Osteoblast (primary cell): Measurements from ENCODE around the gene UBE2H. TPM values are rescaled to one million over a fixed set of nuclear protein-coding genes. Genes with fewer than 3 reads are reported as not detected.

Source experiments
- DNase-seq: peaks from one replicate; pipeline ENCODE4 v3.0.0; 2011; ENCODE audit warnings: low spot score, mixed read lengths; ENCODE audit not compliant: insufficient read length; ENCODE audit errors: missing footprints
- H2AFZ ChIP-seq: 2 replicates; pipeline ENCODE4 v1.6.0; 2011; ENCODE audit warnings: mild to moderate bottlenecking, low read length
- H3K27ac ChIP-seq: 2 replicates; pipeline ENCODE4 v1.5.1; 2011; ENCODE audit warnings: mild to moderate bottlenecking, low read depth, low read length, moderate library complexity
- H3K27me3 ChIP-seq: 2 replicates; pipeline ENCODE4 v1.6.0; 2012; ENCODE audit warnings: mild to moderate bottlenecking, control low read depth, inconsistent platforms, low read length, moderate library complexity; ENCODE audit not compliant: insufficient read depth
- H3K36me3 ChIP-seq: 2 replicates; pipeline ENCODE4 v1.5.1; 2011; ENCODE audit warnings: mild to moderate bottlenecking, low read length, control low read depth, moderate library complexity; ENCODE audit not compliant: insufficient read depth
- H3K4me1 ChIP-seq: 2 replicates; pipeline ENCODE4 v1.5.1; 2011; ENCODE audit warnings: mild to moderate bottlenecking, low read length, control low read depth, moderate library complexity; ENCODE audit not compliant: insufficient read depth
- H3K4me2 ChIP-seq: 2 replicates; pipeline ENCODE4 v1.6.0; 2011; ENCODE audit warnings: mild to moderate bottlenecking, low read length; ENCODE audit not compliant: insufficient read depth
- H3K4me3 ChIP-seq: fragments of 200-600 bp; sonication (generic); 3 replicates; pipeline ENCODE4 v1.5.1; 2012; ENCODE audit warnings: mild to moderate bottlenecking, low read length, inconsistent platforms; ENCODE audit not compliant: insufficient read depth
- H3K79me2 ChIP-seq: 2 replicates; pipeline ENCODE4 v1.6.0; 2012; ENCODE audit warnings: mild to moderate bottlenecking, low read length, control low read depth, inconsistent platforms; ENCODE audit not compliant: insufficient read depth
- H3K9me3 ChIP-seq: 2 replicates; pipeline ENCODE4 v1.5.1; 2011; ENCODE audit warnings: low read depth, low read length, control low read depth
- H4K20me1 ChIP-seq: 2 replicates; pipeline ENCODE4 v1.6.0; 2012; ENCODE audit warnings: mild to moderate bottlenecking, low read length, control low read depth; ENCODE audit not compliant: insufficient read depth
- CTCF ChIP-seq: IDR thresholded peaks from 2 replicates; pipeline ENCODE4 v1.5.1; 2011; ENCODE audit warnings: mild to moderate bottlenecking, low read depth, low read length, moderate library complexity; ENCODE audit errors: extremely low read depth
- total RNA-seq: library from RNA; depleted of rRNA; stranded (reverse); fragments of >200 nt; gene quantifications from 2 replicates; pipeline ENCODE4 v1.2.3, GENCODE V29; 2012

Gene UBE2H
- total RNA-seq, result 60.1 and 61.2 TPM in 2 replicates

- DNase-seq, result peak; percentile 98
- no peak for TF ChIP-seq CTCF
- H3K4me2 ChIP-seq, result peak within 1 kb of the TSS; percentile 92
- no peaks in the 10 kb centered on the region for H3K27me3 ChIP-seq
- no peaks in the 10 kb centered on the region for H3K9me3 ChIP-seq
- peaks cover 33% of the 10 kb centered on the region for H3K4me1 ChIP-seq
- peak within 1 kb of the TSS; percentile 90 for H3K4me3 ChIP-seq
- no peaks in the 10 kb centered on the region for H3K36me3 ChIP-seq
- peak within 1 kb of the TSS; percentile 72 for H2AFZ ChIP-seq
- peaks cover 42% of the 10 kb centered on the region for H3K79me2 ChIP-seq
- peaks cover 21% of the 10 kb centered on the region for H4K20me1 ChIP-seq
- H3K27ac ChIP-seq, result peak within 1 kb of the TSS; percentile 87
Measured at GRCh38 chr7:129952653-129953560, at the start of gene UBE2H. Gene UBE2H (minus strand): TSS chr7:129952960. CDS start chr7:129952555, 405 bp downstream.

- no peak overlapping the region for H3K27ac ChIP-seq
- no peaks in the 10 kb centered on the region for H3K4me1 ChIP-seq
- peak; percentile 61 for DNase-seq
- TF ChIP-seq CTCF, result no peak
- no peaks in the 10 kb centered on the region for H4K20me1 ChIP-seq
- no peaks in the 10 kb centered on the region for H3K79me2 ChIP-seq
- no peak overlapping the region for H3K4me3 ChIP-seq
- no peaks in the 10 kb centered on the region for H3K36me3 ChIP-seq
- no peak overlapping the region for H3K4me2 ChIP-seq
- H2AFZ ChIP-seq, result no peak overlapping the region
- no peaks in the 10 kb centered on the region for H3K27me3 ChIP-seq
- H3K9me3 ChIP-seq, result no peaks in the 10 kb centered on the region
Measured at GRCh38 chr7:129998446-129998845, 45.7 kb upstream of the UBE2H start.

- H3K9me3 ChIP-seq, result no peaks in the 10 kb centered on the region
- no peak overlapping the region for H2AFZ ChIP-seq
- no peaks in the 10 kb centered on the region for H3K27me3 ChIP-seq
- H3K4me3 ChIP-seq, result no peak overlapping the region
- H3K27ac ChIP-seq, result no peak overlapping the region
- H3K36me3 ChIP-seq, result no peaks in the 10 kb centered on the region
- DNase-seq, result no peak
- H3K4me1 ChIP-seq, result no peaks in the 10 kb centered on the region
- H3K4me2 ChIP-seq, result no peak overlapping the region
- no peaks in the 10 kb centered on the region for H3K79me2 ChIP-seq
- no peak for TF ChIP-seq CTCF
- no peaks in the 10 kb centered on the region for H4K20me1 ChIP-seq
Measured at GRCh38 chr7:129997285-129997684, 44.5 kb upstream of the UBE2H start.

GRCh38 chr7:129993275-129993674 lies 40.5 kb upstream of the UBE2H start:
- no peak overlapping the region for H2AFZ ChIP-seq
- H3K79me2 ChIP-seq, result no peaks in the 10 kb centered on the region
- no peaks in the 10 kb centered on the region for H4K20me1 ChIP-seq
- no peaks in the 10 kb centered on the region for H3K4me1 ChIP-seq
- DNase-seq, result no peak
- H3K27ac ChIP-seq, result no peak overlapping the region
- no peak for TF ChIP-seq CTCF
- H3K4me2 ChIP-seq, result no peak overlapping the region
- H3K36me3 ChIP-seq, result no peaks in the 10 kb centered on the region
- no peaks in the 10 kb centered on the region for H3K27me3 ChIP-seq
- no peak overlapping the region for H3K4me3 ChIP-seq
- H3K9me3 ChIP-seq, result no peaks in the 10 kb centered on the region
